PC-9 (cell line): ENCODE results near the gene CROCC2. TPM values are rescaled to one million over a fixed set of nuclear protein-coding genes. Genes with fewer than 3 reads are reported as not detected.

Experiments used
- BruUV-seq: library from RNA; stranded (reverse); fragments of 400-500 nt; replicated peaks from 2 replicates; lab custom pipeline; 2021; lab: Mats Ljungman, UMichigan
- CTCF ChIA-PET: fragments of 300-600 bp; sonication (Branson Sonifier 250); formaldehyde crosslinking; loops from one replicate; lab custom pipeline; 2022; ENCODE audit warnings: antibody characterized with exemption; lab: Charles Lee
- POLR2A ChIA-PET: fragments of 300-600 bp; sonication (Branson Sonifier 250); formaldehyde crosslinking; loops from one replicate; lab custom pipeline; 2022; ENCODE audit warnings: antibody characterized with exemption; ENCODE audit not compliant: unreplicated experiment; lab: Charles Lee
- DNase-seq, 2 experiments: peaks; one replicate each; pipeline versions ENCODE4 v3.0.0 to v3.0.0-alpha.2; 2015 to 2022; ENCODE audit warnings: mixed read lengths in 1 of 2
- H2AFZ ChIP-seq: fragments of 200-600 bp; sonication (generic); 2 replicates; pipeline ENCODE4 v1.8.1; 2017; ENCODE audit warnings: antibody characterized with exemption
- H3F3A ChIP-seq: fragments of 200-600 bp; sonication (generic); 2 replicates; pipeline ENCODE4 v1.8.1; 2017; ENCODE audit warnings: antibody characterized with exemption, mild to moderate bottlenecking, low read depth; ENCODE audit not compliant: insufficient read depth
- H3K27ac ChIP-seq: fragments of 200-600 bp; sonication (generic); 2 replicates; pipeline ENCODE4 v1.6.1; 2016; ENCODE audit warnings: mixed run types
- H3K27me3 ChIP-seq: fragments of 200-600 bp; sonication (generic); 2 replicates; pipeline ENCODE4 v1.6.1; 2016; ENCODE audit warnings: low read depth, mixed run types; ENCODE audit not compliant: insufficient read depth
- H3K36me3 ChIP-seq: fragments of 200-600 bp; sonication (generic); 2 replicates; pipeline ENCODE4 v1.6.1; 2016; ENCODE audit warnings: low read depth, mixed run types
- H3K4me1 ChIP-seq: fragments of 200-600 bp; sonication (generic); replicated peaks from 2 replicates; pipeline ENCODE4 v1.6.1; 2016; ENCODE audit warnings: mixed run types; ENCODE audit not compliant: insufficient read depth
- H3K4me2 ChIP-seq: fragments of 200-600 bp; sonication (generic); 2 replicates; pipeline ENCODE4 v1.6.1; 2017; ENCODE audit warnings: mixed run types
- H3K4me3 ChIP-seq: fragments of 200-600 bp; sonication (generic); 2 replicates; pipeline ENCODE4 v1.6.1; 2016; ENCODE audit warnings: mixed run types
- H3K79me2 ChIP-seq: fragments of 200-600 bp; sonication (generic); 2 replicates; pipeline ENCODE4 v1.6.1; 2017; ENCODE audit warnings: low read depth, mixed run types
- H3K9me2 ChIP-seq: fragments of 200-600 bp; sonication (generic); 2 replicates; pipeline ENCODE4 v1.8.1; 2017; ENCODE audit warnings: mild to moderate bottlenecking; ENCODE audit not compliant: insufficient read depth
- H3K9me3 ChIP-seq: fragments of 200-600 bp; sonication (generic); 2 replicates; pipeline ENCODE4 v1.8.1; 2016; ENCODE audit warnings: low read depth; ENCODE audit not compliant: insufficient read depth
- H4K20me1 ChIP-seq: fragments of 200-600 bp; sonication (generic); 2 replicates; pipeline ENCODE4 v1.8.1; 2017; ENCODE audit not compliant: insufficient read depth
- CTCF ChIP-seq: fragments of 200-600 bp; sonication (generic); conservative IDR thresholded peaks from 2 replicates; pipeline ENCODE4 v1.6.1; 2017; ENCODE audit warnings: mixed run types, antibody characterized with exemption, mild to moderate bottlenecking, moderate library complexity
- EZH2 ChIP-seq: fragments of 200-600 bp; sonication (generic); IDR thresholded peaks from 2 replicates; pipeline ENCODE4 v1.8.0; 2017; ENCODE audit warnings: antibody characterized with exemption, low read depth
- intact Hi-C: fragments of 100-400 bp; cut with micrococcal nuclease; formaldehyde crosslinking; loops from one replicate; pipeline ENCODE4 v1.10.0; 2022; ENCODE audit not compliant: unreplicated experiment
- total RNA-seq: library from RNA; stranded (reverse); gene quantifications from 2 replicates; pipeline ENCODE4 v1.2.3, GENCODE V29; 2021

CROCC2 gene
- total RNA-seq, 1 experiment from 2014 or later = not detected

DNA sequence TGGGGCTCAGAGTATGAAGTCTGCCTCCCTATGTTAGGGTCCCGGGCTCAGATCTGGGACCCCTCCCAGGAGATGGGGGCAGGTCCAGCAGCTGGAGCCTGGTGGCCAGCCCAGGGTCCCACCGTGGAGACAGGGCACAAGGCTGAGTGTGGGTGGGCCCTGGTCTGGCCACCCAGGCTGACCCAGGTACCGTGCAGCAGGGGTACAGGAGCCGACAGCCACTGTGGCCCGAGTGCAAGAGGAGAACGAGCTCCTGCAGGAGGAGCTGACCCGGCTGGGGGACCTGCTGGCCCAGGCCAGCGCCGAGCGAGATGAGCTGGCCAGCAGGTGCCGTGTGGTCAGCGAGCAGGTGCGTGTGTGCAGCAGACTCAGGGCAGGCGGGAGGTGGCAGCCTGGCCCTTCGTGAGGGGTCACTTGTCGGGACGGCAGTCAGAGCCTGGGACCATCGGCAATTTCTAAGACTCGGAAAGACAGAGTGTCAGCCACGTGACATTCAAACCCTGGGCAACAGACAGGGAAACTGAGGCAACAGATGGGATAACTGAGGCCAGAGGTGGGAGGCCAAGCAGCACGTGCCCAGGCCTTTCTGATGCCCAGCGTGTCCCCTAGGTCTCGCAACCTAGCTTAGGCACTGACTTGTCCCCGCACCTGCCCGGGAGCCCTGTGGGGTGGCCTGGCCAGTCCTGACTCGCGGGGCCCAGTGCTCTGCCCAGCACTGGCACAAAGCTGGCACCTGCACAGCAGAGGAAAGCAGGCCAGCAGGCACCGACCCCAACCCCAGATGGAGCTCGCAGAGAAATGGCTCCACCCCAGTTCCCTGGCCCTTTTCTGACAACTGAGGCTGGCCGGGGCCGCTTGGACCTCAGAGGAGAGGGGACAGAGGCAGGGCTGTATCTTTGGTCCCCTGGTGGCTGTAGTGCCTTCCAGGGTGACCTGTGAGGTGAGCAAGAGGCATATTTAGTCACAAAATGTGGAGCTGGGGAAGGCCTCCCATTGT, 13.9 kb downstream of the CROCC2 start:
- Histone ChIP-seq H4K20me1 (no peaks in the 10 kb centered on the region), H3K9me2 (no peaks in the 10 kb centered on the region), H3K79me2 (no peaks in the 10 kb centered on the region), H2AFZ (no peak overlapping the region), H3K36me3 (no peaks in the 10 kb centered on the region), H3K4me2 (no peak overlapping the region), H3K27ac (no peak overlapping the region), H3K9me3 (no peaks in the 10 kb centered on the region), H3K4me1 (no peaks in the 10 kb centered on the region), H3K27me3 (no peaks in the 10 kb centered on the region), H3F3A (peaks cover 9% of the 10 kb centered on the region; the same call in 1 of the 2 replicates), H3K4me3 (no peak overlapping the region)
- CTCF ChIA-PET = interaction anchor here (0.5 to 0.7 kb wide), 2 partner anchors 180 to 262 kb away, joined by 6 to 9 read pairs; no protein-coding TSS in a partner anchor
- DNase-seq = no peak
- no TSS peak for BruUV-seq
- intact Hi-C loops = no loop called here
- TF ChIP-seq EZH2 (no peak), CTCF (no peak)
- POLR2A ChIA-PET = interaction anchor here (0.5 kb wide), 1 partner anchor 41 kb away, joined by 3 read pairs; no protein-coding TSS in a partner anchor

- H3K4me1 ChIP-seq = no peaks in the 10 kb centered on the region
- no peaks in the 10 kb centered on the region for H3K79me2 ChIP-seq
- H3K27me3 ChIP-seq = no peaks in the 10 kb centered on the region
- no peak overlapping the region for H3K4me3 ChIP-seq
- H2AFZ ChIP-seq = no peak overlapping the region
- TF ChIP-seq CTCF (no peak), EZH2 (no peak)
- H3K9me2 ChIP-seq = no peaks in the 10 kb centered on the region
- no peaks in the 10 kb centered on the region for H3K9me3 ChIP-seq
- no peak for DNase-seq
- H4K20me1 ChIP-seq = no peaks in the 10 kb centered on the region
- ChIA-PET POLR2A (interaction anchor here (0.7 kb wide), 1 partner anchor 23 kb away, joined by 3 read pairs; no protein-coding TSS in a partner anchor), CTCF (interaction anchor here (0.5 to 0.8 kb wide), 2 partner anchors 65 to 181 kb away, joined by 3 to 9 read pairs; no protein-coding TSS in a partner anchor)
- no peak overlapping the region for H3K4me2 ChIP-seq
- BruUV-seq = no TSS peak
- intact Hi-C loops = no loop called here
- H3K36me3 ChIP-seq = no peaks in the 10 kb centered on the region
- H3K27ac ChIP-seq = no peak overlapping the region
- peaks cover 11% of the 10 kb centered on the region; the same call in 1 of the 2 replicates for H3F3A ChIP-seq
These were observed 14.7 kb downstream of the CROCC2 start for GRCh38 chr2:240920783-240921231.

- intact Hi-C loops = no loop called here
- Histone ChIP-seq H3K4me1 (no peaks in the 10 kb centered on the region), H3K9me2 (no peaks in the 10 kb centered on the region), H2AFZ (no peak overlapping the region), H3K36me3 (no peaks in the 10 kb centered on the region), H3K4me2 (no peak overlapping the region), H3K27me3 (no peaks in the 10 kb centered on the region; the same call in 1 of the 2 replicates), H3K79me2 (no peaks in the 10 kb centered on the region), H3K9me3 (no peaks in the 10 kb centered on the region), H3K4me3 (no peak overlapping the region), H4K20me1 (no peaks in the 10 kb centered on the region), H3K27ac (no peak overlapping the region), H3F3A (peaks cover 12% of the 10 kb centered on the region)
- ChIA-PET CTCF (interaction anchor here (0.8 kb wide), 1 partner anchor 65 kb away, joined by 3 read pairs; no protein-coding TSS in a partner anchor), POLR2A (interaction anchor here (0.7 kb wide), 1 partner anchor 23 kb away, joined by 3 read pairs; no protein-coding TSS in a partner anchor)
- DNase-seq = peak; percentile 65 to 75
- TF ChIP-seq CTCF (no peak), EZH2 (no peak)
- BruUV-seq = no TSS peak
These were observed 15.3 kb downstream of the CROCC2 start for GRCh38 chr2:240921311-240921994.
